Esophagus muscularis mucosa (tissue), 3 donors: Measurements from ENCODE around the gene PLCB3.

Experiments used
- CTCF ChIP-seq, 3 experiments: fragments of 200-600 bp in 2 of 3; fragments of 450-650 bp in 1 of 3; sonication (generic) in 2 of 3; IDR thresholded peaks; one replicate each; pipeline ENCODE4 v1.5.1; 2017 to 2019; ENCODE audit warnings: antibody characterized with exemption in 3 of 3, mild to moderate bottlenecking in 2 of 3, moderate library complexity in 1 of 3
- POLR2AphosphoS5 ChIP-seq, 2 donors: sonication (generic); formaldehyde crosslinking; IDR thresholded peaks; one replicate each; pipeline ENCODE4 v1.6.1; 2017; ENCODE audit warnings: antibody characterized with exemption in 2 of 2

DNA sequence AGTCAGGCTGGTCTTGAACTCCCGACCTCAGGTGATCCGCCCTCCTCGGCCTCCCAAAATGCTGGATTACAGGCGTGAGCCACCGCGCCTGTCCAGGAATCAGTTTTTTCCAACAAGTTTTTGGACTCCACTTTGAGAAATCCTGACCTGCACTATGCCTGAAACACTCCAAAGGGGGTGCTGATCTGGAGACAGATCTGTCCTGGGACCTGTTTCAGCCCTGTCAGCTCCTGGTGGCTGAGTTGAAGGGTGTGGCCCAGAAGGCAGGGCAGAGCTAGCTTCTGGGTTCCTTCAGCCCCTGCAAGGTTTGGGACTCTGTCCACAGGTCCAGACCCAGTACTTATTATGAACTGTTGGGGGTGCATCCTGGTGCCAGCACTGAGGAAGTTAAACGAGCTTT, 19.8 kb upstream of the PLCB3 start:
- no peak for TF ChIP-seq CTCF (IDR thresholded peaks at IDR 0.05)
- TF ChIP-seq POLR2AphosphoS5 (IDR thresholded peaks at IDR 0.05): no peak
